Activated T-helper 1 cell treated with Interleukin-2 at 50 U/mL for 16 hours (primary cell): Measurements from ENCODE around the gene RNF207.

Source experiments
- DNase-seq: peaks from one replicate; pipeline ENCODE4 v3.0.0-alpha.2; 2020; ENCODE audit warnings: low read depth

Gene RNF207

DNA sequence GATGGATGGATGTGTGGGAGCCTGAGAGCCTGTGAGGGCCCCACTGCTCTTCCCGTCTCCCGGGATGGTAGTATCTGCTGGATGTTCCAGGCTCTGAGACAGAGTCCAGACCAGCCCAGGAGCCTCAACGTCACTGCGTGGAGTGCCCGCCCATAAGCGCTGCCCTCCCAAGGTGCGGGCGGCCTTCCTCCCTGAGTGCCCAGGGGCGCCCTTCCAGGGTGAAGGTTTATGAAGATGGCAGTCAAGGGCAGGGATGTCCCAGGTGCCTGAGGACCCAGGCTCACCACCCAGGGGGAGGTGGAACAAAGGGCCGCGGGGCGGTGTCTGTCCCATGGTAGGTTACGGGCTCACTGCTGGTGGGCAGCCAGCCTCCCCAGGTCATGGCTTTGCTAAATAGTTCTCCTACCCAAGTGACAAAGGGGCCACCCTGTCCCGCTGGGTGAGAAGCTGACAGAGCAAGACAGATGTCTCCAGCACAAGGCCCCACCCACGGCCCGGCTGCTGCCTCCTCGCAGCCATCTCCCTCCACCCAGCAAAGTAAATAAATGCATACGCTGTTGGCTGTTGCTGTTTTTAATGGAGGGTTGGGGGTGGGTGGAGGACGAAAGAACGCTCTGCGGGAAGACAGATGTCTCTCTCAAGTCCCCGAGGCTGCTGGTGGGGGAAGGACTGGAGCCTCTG, 63.9 kb downstream of the RNF207 start:
- no peak for DNase-seq

DNA sequence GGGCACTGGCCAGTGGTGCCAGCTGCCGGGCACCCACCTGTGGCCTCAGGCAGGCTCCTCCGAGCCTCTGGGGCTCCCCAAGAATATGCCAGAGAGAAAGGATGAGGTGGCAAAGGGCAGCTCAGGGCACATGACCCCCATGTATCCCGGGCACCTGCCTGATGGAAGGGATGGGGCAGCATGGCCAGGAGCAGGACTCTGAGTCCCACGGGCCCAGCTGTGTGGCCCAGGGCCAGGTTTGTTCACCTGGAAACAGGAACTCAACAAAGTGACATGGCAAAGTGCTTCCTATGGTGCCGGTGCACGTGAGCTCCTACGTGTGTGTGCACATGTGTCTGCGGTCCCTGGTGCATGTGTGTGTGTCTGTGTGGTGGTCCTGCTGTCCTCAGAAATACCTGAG, 64.5 kb downstream of the RNF207 start:
- DNase-seq = no peak
